Gastrocnemius medialis (tissue), 4 donors: ENCODE measurements around the gene FCAR.
"Not testable (repeated sequence)": the region's sequence is repeated elsewhere in the genome, so short reads cannot be mapped to it uniquely, and the experiment has no call there.

Source experiments
- POLR2A ChIP-seq, 2 donors: fragments of 450-650 bp; IDR thresholded peaks; one replicate each; pipeline ENCODE4 v1.6.1; 2017; ENCODE audit warnings: antibody characterized with exemption in 2 of 2, mild to moderate bottlenecking in 2 of 2, moderate library complexity in 2 of 2
- TF ChIP-seq, protein P1 (sequence below), 5 experiments: fragments of 450-650 bp in 3 of 5; fragments of 200-600 bp in 2 of 5; sonication (generic) in 2 of 5; IDR thresholded peaks in 4 of 5; conservative IDR thresholded peaks in 1 of 5; 1 replicate in 4 of 5; 2 replicates in 1 of 5; pipeline ENCODE4 v1.5.1; 2016 to 2019; ENCODE audit warnings: antibody characterized with exemption in 5 of 5, mild to moderate bottlenecking in 3 of 5, moderate library complexity in 3 of 5

- TF ChIP-seq, protein P1, sequence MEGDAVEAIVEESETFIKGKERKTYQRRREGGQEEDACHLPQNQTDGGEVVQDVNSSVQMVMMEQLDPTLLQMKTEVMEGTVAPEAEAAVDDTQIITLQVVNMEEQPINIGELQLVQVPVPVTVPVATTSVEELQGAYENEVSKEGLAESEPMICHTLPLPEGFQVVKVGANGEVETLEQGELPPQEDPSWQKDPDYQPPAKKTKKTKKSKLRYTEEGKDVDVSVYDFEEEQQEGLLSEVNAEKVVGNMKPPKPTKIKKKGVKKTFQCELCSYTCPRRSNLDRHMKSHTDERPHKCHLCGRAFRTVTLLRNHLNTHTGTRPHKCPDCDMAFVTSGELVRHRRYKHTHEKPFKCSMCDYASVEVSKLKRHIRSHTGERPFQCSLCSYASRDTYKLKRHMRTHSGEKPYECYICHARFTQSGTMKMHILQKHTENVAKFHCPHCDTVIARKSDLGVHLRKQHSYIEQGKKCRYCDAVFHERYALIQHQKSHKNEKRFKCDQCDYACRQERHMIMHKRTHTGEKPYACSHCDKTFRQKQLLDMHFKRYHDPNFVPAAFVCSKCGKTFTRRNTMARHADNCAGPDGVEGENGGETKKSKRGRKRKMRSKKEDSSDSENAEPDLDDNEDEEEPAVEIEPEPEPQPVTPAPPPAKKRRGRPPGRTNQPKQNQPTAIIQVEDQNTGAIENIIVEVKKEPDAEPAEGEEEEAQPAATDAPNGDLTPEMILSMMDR (IDR thresholded peaks at IDR 0.05 in 4 of 5, conservative IDR thresholded peaks at IDR 0.05 in 1 of 5) = not testable (repeated sequence)
- TF ChIP-seq POLR2A (IDR thresholded peaks at IDR 0.05) = not testable (repeated sequence)
Observed at GRCh38 chr19:54832496-54832895, 41.5 kb upstream of the FCAR start, which contains the start of gene KIR2DS4.
